HL-60 (cell line): ENCODE measurements around the gene NAPSA.

Source experiments
- GABPA ChIP-seq: IDR thresholded peaks from 2 replicates; pipeline ENCODE4 v1.6.1; 2012; ENCODE audit warnings: low read depth
- POLR2AphosphoS5 ChIP-seq: IDR thresholded peaks from 2 replicates; pipeline ENCODE4 v1.6.1; 2012; ENCODE audit warnings: low read depth
- SPI1 ChIP-seq: IDR thresholded peaks from 2 replicates; pipeline ENCODE4 v1.6.1; 2012; ENCODE audit warnings: low read depth, mild to moderate bottlenecking, borderline replicate concordance
- TF ChIP-seq, protein P1 (sequence below): IDR thresholded peaks from one replicate; pipeline ENCODE4 v1.5.1; 2011; ENCODE audit warnings: low read length, control low read depth, inconsistent platforms; ENCODE audit not compliant: insufficient read depth
- TF ChIP-seq, protein P2 (sequence below): IDR thresholded peaks from 2 replicates; pipeline ENCODE4 v1.6.1; 2012; ENCODE audit warnings: low read depth; ENCODE audit not compliant: insufficient replicate concordance

DNA sequence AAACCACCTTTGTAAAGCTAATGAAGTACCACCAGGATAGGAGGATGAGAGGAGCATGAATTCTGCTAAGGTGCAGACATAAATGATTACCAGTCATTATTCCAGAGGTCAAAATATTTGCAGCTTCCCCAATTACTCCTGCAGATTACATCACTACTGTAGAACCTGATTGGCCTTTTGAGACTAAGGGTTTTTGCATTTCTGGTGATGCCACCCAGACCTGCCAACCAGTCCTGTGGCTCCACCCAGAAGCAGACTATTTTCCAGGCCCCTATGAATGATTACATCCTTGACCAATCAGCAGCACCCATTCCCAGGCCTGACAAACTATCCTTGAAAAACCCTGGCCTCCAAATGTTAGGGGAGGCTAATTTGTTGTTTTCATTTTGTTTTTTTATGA, 25.1 kb downstream of the NAPSA start:
- TF ChIP-seq, protein P1, sequence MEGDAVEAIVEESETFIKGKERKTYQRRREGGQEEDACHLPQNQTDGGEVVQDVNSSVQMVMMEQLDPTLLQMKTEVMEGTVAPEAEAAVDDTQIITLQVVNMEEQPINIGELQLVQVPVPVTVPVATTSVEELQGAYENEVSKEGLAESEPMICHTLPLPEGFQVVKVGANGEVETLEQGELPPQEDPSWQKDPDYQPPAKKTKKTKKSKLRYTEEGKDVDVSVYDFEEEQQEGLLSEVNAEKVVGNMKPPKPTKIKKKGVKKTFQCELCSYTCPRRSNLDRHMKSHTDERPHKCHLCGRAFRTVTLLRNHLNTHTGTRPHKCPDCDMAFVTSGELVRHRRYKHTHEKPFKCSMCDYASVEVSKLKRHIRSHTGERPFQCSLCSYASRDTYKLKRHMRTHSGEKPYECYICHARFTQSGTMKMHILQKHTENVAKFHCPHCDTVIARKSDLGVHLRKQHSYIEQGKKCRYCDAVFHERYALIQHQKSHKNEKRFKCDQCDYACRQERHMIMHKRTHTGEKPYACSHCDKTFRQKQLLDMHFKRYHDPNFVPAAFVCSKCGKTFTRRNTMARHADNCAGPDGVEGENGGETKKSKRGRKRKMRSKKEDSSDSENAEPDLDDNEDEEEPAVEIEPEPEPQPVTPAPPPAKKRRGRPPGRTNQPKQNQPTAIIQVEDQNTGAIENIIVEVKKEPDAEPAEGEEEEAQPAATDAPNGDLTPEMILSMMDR = no peak
- TF ChIP-seq, protein P2, sequence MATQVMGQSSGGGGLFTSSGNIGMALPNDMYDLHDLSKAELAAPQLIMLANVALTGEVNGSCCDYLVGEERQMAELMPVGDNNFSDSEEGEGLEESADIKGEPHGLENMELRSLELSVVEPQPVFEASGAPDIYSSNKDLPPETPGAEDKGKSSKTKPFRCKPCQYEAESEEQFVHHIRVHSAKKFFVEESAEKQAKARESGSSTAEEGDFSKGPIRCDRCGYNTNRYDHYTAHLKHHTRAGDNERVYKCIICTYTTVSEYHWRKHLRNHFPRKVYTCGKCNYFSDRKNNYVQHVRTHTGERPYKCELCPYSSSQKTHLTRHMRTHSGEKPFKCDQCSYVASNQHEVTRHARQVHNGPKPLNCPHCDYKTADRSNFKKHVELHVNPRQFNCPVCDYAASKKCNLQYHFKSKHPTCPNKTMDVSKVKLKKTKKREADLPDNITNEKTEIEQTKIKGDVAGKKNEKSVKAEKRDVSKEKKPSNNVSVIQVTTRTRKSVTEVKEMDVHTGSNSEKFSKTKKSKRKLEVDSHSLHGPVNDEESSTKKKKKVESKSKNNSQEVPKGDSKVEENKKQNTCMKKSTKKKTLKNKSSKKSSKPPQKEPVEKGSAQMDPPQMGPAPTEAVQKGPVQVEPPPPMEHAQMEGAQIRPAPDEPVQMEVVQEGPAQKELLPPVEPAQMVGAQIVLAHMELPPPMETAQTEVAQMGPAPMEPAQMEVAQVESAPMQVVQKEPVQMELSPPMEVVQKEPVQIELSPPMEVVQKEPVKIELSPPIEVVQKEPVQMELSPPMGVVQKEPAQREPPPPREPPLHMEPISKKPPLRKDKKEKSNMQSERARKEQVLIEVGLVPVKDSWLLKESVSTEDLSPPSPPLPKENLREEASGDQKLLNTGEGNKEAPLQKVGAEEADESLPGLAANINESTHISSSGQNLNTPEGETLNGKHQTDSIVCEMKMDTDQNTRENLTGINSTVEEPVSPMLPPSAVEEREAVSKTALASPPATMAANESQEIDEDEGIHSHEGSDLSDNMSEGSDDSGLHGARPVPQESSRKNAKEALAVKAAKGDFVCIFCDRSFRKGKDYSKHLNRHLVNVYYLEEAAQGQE = no peak
- TF ChIP-seq SPI1 (no peak), GABPA (no peak), POLR2AphosphoS5 (no peak)
